ENCODE measurements around the gene RUBCN.
"Not testable (repeated sequence)": the region's sequence is repeated elsewhere in the genome, so short reads cannot be mapped to it uniquely, and the experiment has no call there.

RUBCN gene

DNA sequence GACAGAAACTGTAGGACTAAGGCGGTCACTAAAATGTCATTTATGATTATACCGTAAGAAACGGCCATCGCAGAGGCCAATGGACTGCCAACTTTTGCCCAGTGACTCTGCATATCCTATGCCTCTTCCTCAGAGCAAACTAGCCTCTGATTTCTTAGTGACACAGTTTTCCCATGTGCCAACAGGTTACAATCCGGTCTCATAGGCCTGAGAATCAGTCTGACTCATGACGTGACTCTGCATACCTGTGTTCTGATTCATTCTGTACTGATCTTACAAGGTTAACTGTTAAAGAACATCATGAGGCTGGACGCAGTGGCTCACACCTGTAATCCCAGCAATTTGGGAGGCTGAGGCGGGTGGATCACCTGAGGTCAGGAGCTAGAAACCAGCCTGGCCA, 17.8 kb downstream of the RUBCN start:
- TF ChIP-seq, protein P1, sequence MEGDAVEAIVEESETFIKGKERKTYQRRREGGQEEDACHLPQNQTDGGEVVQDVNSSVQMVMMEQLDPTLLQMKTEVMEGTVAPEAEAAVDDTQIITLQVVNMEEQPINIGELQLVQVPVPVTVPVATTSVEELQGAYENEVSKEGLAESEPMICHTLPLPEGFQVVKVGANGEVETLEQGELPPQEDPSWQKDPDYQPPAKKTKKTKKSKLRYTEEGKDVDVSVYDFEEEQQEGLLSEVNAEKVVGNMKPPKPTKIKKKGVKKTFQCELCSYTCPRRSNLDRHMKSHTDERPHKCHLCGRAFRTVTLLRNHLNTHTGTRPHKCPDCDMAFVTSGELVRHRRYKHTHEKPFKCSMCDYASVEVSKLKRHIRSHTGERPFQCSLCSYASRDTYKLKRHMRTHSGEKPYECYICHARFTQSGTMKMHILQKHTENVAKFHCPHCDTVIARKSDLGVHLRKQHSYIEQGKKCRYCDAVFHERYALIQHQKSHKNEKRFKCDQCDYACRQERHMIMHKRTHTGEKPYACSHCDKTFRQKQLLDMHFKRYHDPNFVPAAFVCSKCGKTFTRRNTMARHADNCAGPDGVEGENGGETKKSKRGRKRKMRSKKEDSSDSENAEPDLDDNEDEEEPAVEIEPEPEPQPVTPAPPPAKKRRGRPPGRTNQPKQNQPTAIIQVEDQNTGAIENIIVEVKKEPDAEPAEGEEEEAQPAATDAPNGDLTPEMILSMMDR (IDR thresholded peaks at IDR 0.05), result no peak
- no peak for TF ChIP-seq ZFX (IDR thresholded peaks at IDR 0.05; ENCODE audit: borderline replicate concordance)
- H3K27ac ChIP-seq, result no peak overlapping the region

DNA sequence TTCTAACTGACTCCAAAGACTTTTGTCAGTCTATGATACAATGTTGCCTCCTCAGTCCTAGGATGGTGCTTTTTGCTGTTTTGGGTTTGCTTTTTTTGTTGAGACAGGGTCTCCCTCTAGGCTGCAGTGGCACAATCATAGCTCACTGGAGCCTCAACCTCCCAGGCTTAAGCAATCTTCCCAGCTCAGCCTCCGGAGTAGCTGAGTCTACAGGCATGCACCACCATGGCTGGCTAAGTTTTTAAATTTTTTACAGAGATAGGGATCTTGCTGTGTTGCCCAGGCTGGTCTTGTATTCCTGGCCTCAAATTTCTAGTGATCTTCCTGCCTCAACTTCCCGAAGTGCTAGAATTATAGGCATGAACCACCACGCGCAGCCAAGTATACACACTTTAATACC, 22.5 kb downstream of the RUBCN start:
- H3K27ac ChIP-seq, result no peak overlapping the region
- no peak for TF ChIP-seq ZFX (IDR thresholded peaks at IDR 0.05; ENCODE audit: borderline replicate concordance)

DNA sequence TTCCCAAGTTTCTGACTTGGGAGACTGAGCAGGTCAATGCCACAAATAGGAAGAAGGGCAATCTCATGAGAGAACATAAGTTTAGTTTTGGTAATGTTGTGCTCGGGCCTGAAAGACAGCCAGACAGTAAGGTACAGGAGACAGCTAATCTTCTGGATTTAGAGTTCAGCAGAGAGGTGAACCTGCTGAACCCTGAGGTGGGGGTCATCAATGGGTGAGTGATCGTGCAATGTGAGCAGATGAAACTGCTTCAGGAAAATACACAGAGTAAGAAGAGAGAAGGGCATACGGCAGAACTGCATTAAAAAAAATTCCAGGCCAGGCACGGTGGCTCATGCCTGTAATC, 23.3 kb downstream of the RUBCN start:
- TF ChIP-seq ZFX (IDR thresholded peaks at IDR 0.05; ENCODE audit: borderline replicate concordance), result no peak
- TF ChIP-seq, protein P1 (IDR thresholded peaks at IDR 0.05), result no peak
- H3K27ac ChIP-seq, result no peak overlapping the region

DNA sequence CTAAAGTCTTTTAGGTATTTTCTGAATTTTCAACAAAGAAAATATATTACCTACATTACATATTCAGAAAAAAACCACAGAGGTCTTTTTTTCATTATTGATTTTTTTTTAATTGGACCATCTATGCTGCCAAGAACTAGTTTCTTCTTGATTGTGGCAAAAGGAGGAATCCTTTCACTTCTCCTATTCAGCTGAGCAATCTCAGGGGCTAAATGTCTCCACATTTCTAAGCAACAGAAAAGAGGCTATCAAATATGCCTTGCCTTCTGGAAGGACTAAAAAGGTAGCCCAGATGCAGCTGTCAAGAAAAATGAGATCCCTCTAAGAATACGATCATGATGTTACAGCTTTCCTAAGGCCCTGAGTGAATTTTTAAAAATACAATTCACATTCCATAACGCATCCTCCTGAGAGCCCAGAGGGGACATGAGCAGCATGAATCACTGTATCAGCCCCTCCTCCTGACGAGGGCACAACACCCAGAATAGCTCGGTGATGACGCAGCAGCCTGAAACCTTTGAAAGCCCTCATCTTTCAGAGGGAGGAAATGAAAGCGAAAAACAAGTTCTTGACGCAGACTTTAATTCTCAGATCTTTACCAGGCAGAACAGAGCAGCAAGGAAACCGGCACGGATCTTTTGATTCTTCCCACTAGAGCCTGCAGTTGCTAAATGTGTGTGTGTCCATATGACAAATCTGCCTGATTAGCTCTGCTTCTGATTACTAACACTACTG, 24.6 kb downstream of the RUBCN start:
- H3K27ac ChIP-seq, result no peak overlapping the region

DNA sequence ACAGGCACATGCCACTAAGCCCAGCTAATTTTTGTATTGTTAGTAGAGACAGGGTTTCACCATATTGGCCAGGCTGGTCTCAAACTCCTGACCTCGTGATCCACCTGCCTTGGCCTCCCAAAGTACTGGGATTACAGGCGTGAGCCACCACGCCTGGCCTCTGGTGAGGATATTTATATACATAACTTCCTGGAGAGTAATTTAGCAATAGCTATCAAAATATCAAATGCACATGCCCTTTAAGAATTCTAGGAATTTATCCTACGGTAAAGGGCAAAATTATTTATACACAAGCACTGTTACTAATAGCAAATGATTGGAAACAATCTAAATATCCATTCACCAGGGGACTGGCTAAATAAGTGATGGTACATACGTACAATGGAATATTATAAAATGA, 25.7 kb downstream of the RUBCN start:
- H3K27ac ChIP-seq, result not testable (repeated sequence)

More for the DNA sequence above, 24.6 kb downstream of the RUBCN start:
- TF ChIP-seq ZFX (IDR thresholded peaks at IDR 0.05; ENCODE audit: borderline replicate concordance), result no peak
- TF ChIP-seq, protein P1 (IDR thresholded peaks at IDR 0.05), result no peak

DNA sequence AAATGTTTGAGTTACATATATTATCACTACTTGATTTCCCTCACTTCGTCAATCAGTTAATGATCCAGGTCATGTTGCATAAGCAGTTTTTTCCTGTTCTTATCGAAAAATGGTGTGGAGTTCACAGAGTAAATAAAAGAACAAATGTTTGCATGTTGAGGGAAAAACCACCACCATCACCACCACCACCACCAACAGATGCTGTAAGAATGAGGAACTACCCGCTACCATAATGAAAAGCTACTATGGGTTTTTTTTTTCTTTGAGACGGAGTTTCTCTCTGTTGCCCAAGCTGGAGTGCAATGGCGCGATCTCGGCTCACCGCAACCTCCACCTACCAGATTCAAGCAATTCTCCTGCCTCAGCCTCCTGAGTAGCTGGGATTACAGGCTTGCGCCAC, 27.6 kb downstream of the RUBCN start:
- TF ChIP-seq, protein P1 (IDR thresholded peaks at IDR 0.05), result no peak
- no peak for TF ChIP-seq ZFX (IDR thresholded peaks at IDR 0.05; ENCODE audit: borderline replicate concordance)
- H3K27ac ChIP-seq, result no peak overlapping the region

DNA sequence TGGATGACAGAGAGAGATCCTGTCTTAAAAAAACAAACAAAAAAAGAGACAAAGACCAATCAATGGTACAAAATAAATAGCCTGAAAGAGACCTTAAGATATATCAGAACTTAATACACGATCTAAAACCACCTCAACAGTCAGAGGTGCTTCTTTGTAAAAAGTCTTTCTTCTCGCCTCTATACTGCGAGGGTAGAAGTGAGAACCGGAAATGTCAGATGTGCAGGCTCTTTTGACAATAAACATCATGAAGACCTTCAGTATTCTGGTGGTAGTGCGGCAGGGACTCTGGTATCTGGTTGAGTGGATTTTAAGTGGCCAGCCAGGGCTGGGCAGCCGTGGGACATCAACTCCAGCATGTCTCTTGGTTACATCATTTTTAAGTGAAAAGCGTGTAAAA, 30.0 kb downstream of the RUBCN start:
- TF ChIP-seq ZFX (IDR thresholded peaks at IDR 0.05; ENCODE audit: borderline replicate concordance), result no peak
- TF ChIP-seq, protein P1 (IDR thresholded peaks at IDR 0.05), result no peak
- no peak overlapping the region for H3K27ac ChIP-seq

DNA sequence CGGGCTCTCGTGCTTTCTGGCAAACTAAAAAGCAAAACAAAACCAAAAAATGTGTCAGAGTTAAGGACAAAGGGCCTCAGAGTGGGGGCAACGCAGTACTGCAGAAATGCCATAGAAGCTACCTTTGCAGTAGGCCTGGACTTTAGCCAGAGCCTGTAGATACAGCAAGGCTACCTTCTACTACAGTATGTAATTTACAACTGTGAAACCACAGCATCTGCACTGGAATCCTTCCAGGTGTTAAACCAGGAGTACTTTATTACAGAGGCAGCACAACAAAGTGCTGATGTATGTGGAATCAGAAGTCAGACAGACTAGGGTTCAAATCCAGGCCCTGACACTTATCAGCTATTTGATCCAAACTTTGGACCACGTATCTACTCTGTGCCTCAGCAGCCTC, 34.9 kb downstream of the RUBCN start:
- no peak for TF ChIP-seq ZFX (IDR thresholded peaks at IDR 0.05; ENCODE audit: borderline replicate concordance)
- TF ChIP-seq, protein P1 (IDR thresholded peaks at IDR 0.05), result no peak
- H3K27ac ChIP-seq, result no peak overlapping the region
